Adrenal gland (tissue), 5 donors: ENCODE measurements around the gene LEMD1.

Experiments
- CTCF ChIP-seq, 6 experiments: fragments of 450-650 bp in 4 of 6; fragments of 200-600 bp in 2 of 6; sonication (generic) in 1 of 6; IDR thresholded peaks; 1 replicate in 5 of 6; 2 replicates in 1 of 6; pipeline versions ENCODE4 v1.5.1 to v1.8.0; 2016 to 2021; ENCODE audit warnings: antibody characterized with exemption in 6 of 6, mild to moderate bottlenecking in 2 of 6, moderate library complexity in 1 of 6
- POLR2A ChIP-seq, 2 donors: fragments of 450-650 bp; IDR thresholded peaks; one replicate each; pipeline ENCODE4 v1.6.1; 2017; ENCODE audit warnings: antibody characterized with exemption in 2 of 2, mild to moderate bottlenecking in 2 of 2, moderate library complexity in 1 of 2
- donor health status: DM: no; HTN: no; CAD: no.

GRCh38 chr1:205440476-205441317, 18.8 kb upstream of the LEMD1 start:
- TF ChIP-seq CTCF (IDR thresholded peaks at IDR 0.05), result no peak
- no peak for TF ChIP-seq POLR2A (IDR thresholded peaks at IDR 0.05)
